IPS-NIHi7 (cell line): ENCODE measurements around the gene TAP1.

Experiments
- DNase-seq: peaks from one replicate; pipeline ENCODE4 v3.0.0; 2012; ENCODE audit warnings: mixed read lengths; ENCODE audit errors: extremely low spot score

The TAP1 gene

DNA sequence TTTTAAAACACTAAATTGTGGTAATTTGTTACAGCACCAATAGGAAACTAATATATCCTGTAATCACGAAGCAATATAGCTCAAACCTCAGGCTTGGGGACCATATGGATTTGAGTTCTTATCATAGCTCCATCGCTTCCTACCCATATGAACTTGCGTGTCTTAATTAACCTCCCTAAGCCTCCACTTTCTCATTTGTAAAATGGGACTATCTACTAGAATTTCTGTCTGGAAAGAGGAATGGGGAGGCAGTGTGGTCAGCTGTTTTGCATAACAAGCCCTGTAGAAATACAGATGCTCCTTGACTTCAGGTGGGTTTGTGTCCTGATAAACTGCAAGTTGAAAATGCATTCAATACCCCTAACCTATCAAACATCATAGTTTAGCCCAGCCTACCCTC is 53.8 kb downstream of the TAP1 start:
- no peak for DNase-seq

DNA sequence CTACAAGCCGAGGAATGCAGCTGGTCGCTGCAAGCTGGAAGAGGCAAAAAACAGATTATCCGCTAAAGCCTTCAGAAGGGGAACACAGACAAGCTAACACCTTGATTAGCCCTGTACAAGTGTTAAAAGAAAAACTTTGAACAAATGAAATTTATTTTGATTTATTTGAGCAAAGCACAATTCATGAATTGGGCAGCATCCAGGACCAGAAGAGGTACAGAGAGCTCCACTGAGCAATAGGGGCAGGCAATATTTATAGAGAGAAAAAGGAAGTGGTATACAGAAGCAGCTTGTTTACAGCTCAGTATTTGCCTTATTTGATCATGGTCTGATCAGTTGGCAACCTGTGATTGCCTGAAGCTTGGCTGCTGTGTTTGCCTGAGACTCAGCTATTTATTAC is 54.3 kb downstream of the TAP1 start:
- no peak for DNase-seq

DNA sequence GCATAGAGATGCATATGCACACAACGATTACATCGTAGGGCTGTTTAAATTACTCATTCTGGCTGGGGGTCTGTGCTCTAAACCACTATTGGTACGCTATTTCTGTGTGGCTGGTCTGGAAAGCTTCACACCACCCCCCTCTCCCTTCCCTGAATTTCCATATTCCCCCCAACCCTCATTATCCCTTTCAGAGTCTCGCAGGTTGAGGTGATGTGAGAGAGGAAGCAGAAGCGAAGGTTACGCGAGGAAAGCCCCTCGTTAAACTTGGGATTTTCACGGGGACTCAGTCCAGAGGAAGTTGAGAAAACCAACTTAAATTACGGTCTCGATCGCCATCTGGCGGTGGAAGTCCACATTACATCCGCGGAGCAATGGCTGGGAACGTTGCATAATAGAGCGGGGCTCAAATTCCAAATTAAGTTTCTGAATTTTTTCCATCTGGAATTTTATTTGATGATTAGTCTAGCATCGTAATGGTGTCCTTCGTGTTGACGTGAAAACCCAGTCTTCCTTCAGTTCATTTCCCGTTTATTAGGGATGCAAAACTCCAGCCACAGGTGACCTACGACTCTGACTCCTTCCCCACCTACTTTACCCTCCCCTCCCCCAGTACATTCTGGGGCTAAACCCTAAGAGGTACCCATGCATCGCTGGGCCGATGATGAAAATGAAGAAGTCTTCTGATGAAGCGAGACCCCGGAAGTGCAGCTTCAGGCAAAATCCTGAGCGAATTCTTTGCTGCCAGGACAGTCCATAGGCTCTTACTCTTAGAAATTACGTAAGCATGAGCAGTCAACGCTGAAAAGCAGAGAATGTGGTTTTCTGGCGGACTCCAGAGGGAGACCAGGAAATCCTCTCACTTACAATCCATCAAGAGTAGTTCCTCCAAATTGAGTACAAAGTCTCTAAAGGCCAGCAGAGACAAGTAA is 56.4 kb downstream of the TAP1 start:
- DNase-seq: peak; percentile 71
